ENCODE measurements around the gene ITGA11.

GRCh38 chr15:68464448-68465090 lies 32.6 kb upstream of the ITGA11 start:
- TF ChIP-seq, protein P1, sequence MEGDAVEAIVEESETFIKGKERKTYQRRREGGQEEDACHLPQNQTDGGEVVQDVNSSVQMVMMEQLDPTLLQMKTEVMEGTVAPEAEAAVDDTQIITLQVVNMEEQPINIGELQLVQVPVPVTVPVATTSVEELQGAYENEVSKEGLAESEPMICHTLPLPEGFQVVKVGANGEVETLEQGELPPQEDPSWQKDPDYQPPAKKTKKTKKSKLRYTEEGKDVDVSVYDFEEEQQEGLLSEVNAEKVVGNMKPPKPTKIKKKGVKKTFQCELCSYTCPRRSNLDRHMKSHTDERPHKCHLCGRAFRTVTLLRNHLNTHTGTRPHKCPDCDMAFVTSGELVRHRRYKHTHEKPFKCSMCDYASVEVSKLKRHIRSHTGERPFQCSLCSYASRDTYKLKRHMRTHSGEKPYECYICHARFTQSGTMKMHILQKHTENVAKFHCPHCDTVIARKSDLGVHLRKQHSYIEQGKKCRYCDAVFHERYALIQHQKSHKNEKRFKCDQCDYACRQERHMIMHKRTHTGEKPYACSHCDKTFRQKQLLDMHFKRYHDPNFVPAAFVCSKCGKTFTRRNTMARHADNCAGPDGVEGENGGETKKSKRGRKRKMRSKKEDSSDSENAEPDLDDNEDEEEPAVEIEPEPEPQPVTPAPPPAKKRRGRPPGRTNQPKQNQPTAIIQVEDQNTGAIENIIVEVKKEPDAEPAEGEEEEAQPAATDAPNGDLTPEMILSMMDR (IDR thresholded peaks at IDR 0.05; ENCODE audit: insufficient read depth, low read depth, low read length): no peak
- TF ChIP-seq EZH2 (IDR thresholded peaks at IDR 0.05; ENCODE audit: insufficient read depth, low read length): no peak
